Measurements from ENCODE around the gene PLEK.
"Not testable (repeated sequence)": the region's sequence is repeated elsewhere in the genome, so short reads cannot be mapped to it uniquely, and the experiment has no call there.

Gene PLEK

DNA sequence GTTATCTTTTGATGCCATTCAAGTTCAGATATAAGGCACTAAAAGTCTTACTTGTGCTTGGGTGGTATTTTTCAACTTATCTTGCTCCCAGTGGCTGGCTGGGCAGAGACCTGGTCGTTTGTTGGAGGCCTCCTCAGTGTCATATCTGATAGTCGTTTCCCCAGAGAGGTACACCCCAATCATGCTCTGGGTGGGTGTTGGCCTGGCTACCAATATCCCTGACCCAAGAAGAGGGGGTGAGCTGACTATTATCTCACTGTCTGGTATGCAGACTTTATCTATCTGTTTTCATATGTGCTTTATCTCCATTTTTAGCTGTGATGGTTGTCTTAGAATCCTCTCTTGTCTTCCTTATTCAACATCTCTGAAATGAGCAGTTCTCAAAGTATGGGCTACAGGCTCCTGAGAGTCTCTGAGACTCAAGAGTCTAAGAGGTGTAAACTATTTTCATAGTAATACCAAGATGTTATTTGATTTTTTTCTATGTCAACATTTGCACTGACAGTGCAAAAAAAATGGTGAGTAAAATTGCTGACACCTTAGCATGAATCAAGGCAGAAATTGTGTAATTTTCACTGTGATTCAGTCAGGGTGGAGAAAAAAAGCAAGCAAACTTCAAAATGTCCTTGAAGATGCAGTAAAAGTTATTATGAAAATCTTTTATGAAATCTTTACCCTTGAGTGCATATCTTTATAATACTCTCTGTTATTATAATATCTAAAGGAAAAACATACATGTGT is 12.3 kb upstream of the PLEK start:
- DNase-seq: no peak

- no peak for DNase-seq
These were observed 8.4 kb upstream of the PLEK start for GRCh38 chr2:68356599-68357239.

- DNase-seq: peak in 22 of 58 donors; percentile 4 to 42 (median 16)
These were observed 7.3 kb upstream of the PLEK start for GRCh38 chr2:68357605-68358337.

DNA sequence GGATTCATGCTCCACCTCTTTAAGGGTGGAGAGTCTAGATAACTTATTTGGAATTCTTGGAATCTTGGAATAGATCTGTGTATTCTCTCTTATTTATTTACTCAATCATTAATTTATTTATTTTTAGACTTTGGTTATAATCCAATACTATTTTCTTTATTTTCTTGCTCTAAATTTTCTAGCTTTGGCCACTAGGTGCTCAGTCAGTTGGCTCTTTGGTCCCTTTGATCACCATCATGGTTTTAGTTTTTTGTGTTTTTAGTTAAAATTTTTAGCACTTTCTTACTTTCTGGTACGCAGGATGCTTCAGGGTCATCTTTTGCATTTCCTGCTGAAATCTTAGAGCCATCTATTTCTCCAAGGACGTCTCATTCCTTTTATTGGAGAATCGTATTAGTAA is 5.2 kb upstream of the PLEK start:
- no peak for DNase-seq

DNA sequence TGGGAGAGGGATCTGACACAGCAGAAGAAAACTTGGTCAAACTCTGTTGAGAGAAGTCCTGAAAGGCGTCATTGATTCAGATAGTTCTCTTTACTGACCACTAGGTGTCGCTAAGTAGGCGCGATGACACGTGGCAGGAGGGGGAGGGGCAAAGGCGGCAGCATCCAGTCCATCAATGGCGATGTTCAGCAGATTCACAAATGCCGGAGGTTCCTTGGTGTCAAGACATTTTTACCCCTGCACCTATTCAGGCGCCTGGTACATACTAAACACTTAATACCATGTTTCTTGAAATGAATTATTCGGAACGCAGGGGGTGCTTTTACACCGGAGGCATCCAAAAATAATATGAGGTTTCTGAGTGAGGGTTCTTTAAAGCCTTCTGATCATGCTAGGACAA is 3.0 kb upstream of the PLEK start:
- DNase-seq: peak in 29 of 58 donors; percentile 2 to 62 (median 17)

GRCh38 chr2:68362749-68363148 is 2.3 kb upstream of the PLEK start:
- DNase-seq: no peak

DNA sequence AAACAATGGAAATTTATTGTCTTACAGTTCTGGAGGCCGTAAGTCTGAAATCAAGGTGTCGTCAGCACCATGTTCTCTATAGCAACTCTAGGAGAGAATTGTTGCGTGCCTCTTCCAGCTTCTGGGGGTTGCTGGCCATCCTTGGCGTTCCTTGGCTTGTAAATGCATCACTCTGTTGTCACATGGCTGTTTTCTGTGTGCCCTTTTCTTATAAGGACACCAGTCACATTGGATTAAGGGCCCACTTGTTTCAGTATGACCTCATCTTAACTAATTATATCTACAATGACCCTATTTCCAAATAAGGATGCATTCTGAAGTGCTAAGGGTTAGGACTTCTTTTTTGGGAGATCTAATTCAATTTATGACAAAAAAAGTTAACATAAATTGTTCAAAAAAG is 1.4 kb upstream of the PLEK start:
- DNase-seq: no peak

- peak in 3 of 58 donors; percentile 0 to 2 (median 1) for DNase-seq
These were observed 1.0 kb downstream of the PLEK start for GRCh38 chr2:68366083-68366560.

DNA sequence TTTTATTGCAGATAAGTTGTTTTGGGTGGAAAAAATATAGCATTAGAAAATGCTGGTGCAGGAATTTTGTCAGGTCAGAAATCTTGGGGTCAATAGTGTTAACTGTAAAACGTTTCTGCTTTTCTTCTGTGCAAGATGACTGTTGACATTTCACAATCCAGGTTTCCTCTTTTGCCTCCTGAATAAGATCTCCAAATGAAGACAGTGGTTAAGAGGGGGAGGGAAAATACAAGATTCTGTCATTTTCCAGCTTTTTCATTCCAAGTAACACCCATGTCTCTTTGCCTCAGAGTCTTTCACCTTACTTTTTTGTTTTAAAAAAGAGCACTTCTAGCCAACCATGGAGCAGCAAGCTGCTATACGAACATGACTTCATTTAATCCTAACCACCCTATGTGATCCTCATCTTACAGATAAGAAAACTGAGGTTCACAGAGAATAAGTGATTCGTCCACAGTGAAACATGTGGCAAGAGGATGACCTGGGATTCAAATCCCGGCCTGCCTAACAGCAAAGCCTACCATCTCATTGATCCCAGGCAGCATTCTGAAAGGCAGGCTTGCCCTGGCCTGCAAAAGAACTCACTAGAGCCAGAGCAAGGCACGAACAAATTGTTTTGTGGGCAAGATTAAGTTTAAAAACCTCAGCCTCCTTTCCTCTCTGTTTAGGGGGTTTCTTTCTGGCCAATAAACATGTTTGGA is 3.0 kb downstream of the PLEK start:
- peak in 1 of 58 donors; percentile 25 for DNase-seq

DNA sequence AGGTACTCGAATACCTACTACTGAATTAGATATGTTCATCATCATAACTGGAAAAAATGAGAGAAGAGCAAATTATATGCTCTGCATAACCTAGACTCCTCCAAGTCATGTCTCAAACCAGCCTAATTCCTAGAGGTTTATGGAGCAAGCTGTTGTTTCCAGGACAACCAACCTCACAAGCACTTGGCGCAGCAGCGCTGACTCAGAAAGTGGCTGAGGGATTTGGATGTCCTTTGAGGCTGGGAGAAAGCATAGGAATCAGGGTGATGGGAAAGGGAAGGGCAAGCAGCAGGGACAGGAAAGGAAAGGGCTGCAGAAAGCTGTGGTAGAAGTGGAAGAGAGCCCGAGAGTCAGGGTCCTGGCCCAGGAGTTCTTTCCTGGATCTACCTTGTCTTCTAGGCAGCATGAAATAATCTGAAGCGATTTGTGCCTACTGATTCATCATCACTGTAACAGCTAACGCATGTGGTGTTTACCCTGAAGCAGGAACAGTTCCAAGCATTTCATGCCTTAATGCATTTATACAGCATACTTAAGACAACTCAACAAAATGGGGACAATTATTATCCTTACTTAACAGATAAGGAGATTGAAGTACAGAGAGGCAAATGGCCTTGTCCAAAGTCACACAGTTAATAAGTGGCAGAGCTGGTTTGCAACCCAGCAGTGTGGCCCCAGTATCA is 3.7 kb downstream of the PLEK start:
- DNase-seq: peak in 41 of 58 donors; percentile 9 to 77 (median 39)

GRCh38 chr2:68369337-68369734 is 4.3 kb downstream of the PLEK start:
- no peak for DNase-seq

DNA sequence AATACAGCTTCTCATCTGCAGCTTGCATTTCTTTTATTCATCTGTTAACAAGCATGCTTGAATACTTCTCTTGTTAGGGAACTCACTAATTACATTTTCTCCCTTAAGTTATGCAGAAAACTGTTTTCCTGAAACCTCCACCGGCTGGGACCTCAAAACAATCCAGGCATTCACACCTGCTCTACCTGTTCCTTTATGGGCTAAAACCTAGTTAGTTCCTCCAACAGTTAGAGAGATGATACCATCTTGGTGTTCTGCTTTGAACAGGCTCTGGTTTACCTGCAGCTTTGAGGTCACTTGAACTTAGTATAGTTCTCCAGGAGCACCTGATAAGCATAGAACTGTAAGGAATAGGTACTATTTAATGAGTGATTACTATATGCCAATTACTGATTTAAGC is 6.1 kb downstream of the PLEK start:
- DNase-seq: no peak

DNA sequence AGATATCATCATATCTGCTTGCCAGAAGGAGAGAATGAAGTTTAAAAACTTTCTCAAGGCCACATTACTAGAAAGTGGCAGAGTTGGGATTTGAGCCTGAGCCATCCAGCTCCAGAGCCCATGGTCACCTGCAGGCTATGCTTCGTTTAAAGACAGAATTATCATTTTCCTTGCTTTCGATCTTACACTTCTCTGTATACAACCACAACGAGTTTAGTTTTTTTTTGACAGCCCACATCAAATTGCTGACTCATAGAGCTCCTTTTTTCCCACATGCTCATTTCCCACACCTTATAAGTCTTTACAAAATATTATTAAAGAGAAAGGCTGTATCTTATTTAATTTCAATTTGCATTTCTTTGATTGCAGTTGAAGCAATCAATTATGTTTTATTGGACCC is 6.5 kb downstream of the PLEK start:
- no peak for DNase-seq

DNA sequence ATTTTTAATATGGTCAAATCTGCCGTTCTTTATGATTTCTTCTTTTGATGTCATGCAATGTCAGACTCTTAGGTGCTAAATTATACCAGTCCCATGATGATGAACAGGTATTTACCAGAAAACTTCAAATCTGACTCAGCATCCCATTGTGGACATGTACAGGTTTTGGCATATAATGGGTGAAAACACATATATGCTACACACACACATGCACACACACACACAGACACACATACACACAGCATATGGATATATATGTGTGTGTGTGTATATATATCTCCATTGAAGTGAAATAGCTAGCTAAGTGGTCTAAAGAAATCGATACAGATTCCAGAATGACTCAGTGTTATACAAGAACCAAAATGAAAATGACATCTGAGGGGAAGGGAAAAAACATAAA is 7.4 kb downstream of the PLEK start:
- no peak for DNase-seq

- no peak for DNase-seq
These were observed 9.1 kb downstream of the PLEK start for GRCh38 chr2:68374184-68374583.

DNA sequence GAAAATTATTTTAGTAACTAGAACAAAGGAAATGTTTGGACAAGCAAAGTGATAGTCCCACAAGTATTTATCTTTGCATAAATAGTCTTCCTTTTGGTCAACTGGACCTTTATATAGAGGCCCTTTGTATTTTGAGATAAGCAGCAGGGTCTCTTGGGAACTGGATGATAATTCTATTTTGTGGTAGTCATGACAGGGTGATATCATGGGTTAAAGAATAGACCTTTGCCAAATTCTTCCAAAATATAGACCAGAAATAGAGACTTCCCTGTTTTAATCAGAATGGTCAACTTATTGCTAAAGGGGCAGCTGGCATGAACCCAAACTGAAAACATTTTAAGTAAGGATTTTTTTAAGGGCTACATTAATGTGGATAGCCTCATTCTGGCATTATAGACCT is 10.5 kb downstream of the PLEK start:
- DNase-seq: no peak

GRCh38 chr2:68377137-68377780 is 12.2 kb downstream of the PLEK start:
- no peak for DNase-seq

GRCh38 chr2:68378779-68379178 is 13.7 kb downstream of the PLEK start:
- DNase-seq: not testable (repeated sequence)

- no peak for DNase-seq
These were observed 14.2 kb downstream of the PLEK start for GRCh38 chr2:68379184-68379708.

DNA sequence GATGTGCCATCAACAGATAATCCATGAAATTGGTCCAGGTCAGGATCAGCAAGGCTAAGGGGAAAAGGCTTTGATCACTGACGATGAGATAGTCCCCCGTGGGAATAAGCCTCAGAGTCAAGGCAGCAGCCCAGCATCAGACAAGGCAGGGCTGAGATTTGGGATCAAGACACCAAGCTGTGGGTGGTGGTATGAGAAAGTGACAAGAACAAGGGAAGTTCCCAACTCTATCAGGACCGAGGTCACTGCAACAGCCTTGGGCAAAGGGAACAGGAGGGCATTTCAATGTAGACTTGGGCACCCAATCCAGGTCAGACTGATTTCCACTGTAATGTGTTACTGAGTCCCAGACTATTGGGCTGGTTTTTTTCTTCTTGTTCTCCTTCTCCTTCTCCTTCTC is 18.7 kb downstream of the PLEK start:
- no peak for DNase-seq
